HG03175 (cell line): ENCODE results near the gene LCN15.

Experiments
- ATAC-seq: cut with Tn5 transposase; IDR thresholded peaks from one replicate; pipeline ENCODE4 v1.9.1; 2021; ENCODE audit warnings: mild to moderate bottlenecking, moderate library complexity; ENCODE audit not compliant: unreplicated experiment

LCN15 gene

GRCh38 chr9:136741883-136742571 is 22.3 kb downstream of the LCN15 start:
- ATAC-seq: no peak

GRCh38 chr9:136740971-136741882 is 23.1 kb downstream of the LCN15 start:
- ATAC-seq: no peak

DNA sequence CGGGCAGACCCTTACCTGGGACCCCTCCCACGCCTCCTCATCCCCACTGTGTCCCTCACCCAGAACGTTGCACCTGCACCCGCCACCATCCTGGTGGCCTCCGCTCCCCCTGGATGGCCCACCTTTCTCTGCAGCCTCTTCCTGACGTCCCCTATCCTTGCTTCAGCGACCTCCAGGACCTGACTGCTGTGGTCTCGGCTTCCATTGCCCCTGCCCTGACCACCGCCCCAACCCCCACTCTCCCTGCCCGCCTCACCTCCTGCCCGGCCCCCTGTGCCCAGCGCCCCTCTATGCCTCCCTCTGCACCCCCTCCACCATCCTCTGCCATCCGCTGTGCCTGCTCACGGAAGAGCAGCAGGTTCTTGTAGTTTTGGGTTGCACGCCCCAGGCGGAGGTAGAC is 23.8 kb downstream of the LCN15 start:
- no peak for ATAC-seq

DNA sequence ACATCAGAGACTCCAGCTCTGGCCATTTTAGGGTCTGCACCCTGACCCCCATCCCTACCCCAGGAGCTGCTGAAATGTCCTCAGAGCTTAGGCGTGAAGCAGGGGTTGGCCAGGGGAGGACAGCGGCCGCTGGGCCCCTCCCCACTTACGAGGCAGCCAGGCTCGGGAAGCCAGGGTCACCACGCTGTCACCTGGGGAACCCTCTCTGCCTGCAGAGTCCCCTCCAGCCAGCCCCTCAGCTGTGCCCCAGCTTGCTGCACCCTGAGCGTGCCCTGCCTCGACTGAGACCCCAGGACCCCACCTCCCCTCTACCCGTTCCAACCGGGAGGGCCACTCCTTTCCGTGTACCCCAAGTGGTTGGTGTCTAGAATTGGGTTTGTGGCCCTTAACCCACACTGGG is 24.2 kb downstream of the LCN15 start:
- ATAC-seq: no peak

DNA sequence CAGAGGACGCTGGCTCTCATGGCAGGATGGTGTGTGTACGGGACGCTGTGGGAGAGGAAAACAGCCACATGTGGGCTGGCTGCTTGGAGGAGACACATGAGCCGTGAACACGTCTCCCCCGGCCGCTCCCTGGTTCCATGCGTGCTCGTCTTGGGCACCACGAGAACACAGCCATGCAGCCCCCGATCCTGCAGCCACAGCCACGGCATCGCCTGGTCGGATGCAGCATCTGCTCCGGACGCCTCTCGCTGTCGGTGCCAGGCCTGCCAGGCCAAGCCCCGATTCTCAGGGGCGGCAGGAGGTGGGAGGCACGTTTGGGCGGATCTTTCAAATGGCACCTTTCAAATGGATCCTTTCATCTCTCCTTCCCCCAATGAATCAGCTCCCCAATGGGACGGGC is 24.8 kb downstream of the LCN15 start:
- ATAC-seq: no peak

- no peak for ATAC-seq
Measured at GRCh38 chr9:136738960-136739359, 25.4 kb downstream of the LCN15 start.

DNA sequence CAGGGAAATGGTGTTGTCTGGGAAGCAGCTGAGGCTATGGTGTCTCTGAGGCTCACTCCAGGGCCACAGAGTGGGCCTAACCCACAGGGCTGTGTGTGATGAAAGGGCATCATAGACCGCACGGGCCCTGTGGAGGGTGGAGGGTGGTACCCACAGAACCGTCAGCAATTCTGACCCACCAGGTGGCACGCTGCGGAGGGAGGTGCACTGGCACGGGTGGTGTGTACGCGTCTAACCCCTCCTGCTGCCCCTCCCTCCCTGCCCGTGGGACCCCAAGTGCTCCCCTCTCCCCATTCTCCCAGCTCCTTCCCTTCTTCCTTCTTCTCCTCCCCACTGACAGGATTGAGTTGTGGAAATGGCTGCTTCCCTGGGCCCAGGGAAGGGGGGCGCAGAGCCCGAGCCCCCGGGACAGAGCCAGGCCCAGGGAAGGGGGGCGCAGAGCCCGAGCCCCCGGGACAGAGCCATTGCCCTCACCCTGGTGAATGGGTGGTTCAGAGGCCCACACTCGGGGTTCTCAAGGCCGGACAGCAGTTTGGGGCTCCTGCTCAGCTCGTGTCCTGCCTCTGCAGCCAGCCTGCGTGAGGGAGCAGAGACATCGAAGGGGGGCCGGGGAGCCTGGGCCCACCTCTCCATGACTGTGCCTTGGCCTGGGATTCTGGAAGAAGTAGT is 28.4 kb downstream of the LCN15 start:
- ATAC-seq: no peak

DNA sequence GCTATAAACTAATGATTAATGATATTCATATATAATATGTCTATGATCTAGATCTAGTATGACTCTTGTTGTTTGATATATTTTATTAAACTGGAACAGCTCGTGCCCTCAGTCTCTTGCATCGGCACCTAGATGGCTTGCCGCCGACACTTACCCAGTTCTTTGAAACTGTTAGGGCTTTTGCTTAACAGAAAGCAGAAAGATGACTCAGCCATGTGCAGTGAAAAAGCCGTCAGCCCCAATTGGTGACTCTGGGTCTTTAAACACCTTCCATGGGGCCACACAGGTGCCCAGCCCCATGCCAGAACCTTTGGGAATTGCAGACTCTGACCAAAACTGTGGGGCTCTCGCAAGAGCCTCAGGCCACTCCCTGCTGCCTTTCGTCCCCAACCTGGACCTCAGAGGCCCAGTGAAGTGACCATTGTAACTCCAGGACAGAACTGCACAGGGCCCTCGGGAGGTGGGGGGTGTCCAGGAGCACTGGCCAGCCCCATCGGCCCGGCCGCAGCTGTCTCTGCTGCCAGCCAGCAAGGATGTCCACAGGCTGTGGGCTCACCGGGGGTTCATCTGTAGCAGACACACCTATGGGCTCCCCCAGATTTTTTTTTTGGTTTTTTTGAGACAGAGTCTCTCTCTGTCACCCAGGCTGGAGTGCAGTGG is 29.4 kb downstream of the LCN15 start:
- ATAC-seq: no peak

- no peak for ATAC-seq
Measured at GRCh38 chr9:136733611-136734010, 30.7 kb downstream of the LCN15 start.

GRCh38 chr9:136732444-136733178 is 31.7 kb downstream of the LCN15 start:
- no peak for ATAC-seq

DNA sequence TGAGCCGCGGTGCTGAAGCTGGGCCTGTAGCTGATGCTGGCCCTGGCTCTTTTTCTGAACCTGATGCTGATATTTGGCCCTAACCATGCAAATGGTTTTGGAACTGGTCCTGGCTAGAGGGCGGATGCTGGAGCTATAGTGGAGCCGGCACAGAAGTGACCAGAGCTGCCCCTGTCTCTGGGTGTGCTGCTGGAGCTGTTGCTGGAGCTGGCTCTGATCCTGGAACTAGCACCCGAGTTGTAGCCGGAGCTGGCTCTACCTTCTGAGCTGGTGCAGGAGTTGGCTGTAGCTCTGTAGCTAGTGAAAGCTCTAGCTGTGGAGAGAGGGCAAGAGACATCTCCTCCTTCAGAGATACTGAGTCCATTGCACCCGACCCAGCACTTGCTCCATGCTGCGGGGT is 34.4 kb downstream of the LCN15 start:
- no peak for ATAC-seq

DNA sequence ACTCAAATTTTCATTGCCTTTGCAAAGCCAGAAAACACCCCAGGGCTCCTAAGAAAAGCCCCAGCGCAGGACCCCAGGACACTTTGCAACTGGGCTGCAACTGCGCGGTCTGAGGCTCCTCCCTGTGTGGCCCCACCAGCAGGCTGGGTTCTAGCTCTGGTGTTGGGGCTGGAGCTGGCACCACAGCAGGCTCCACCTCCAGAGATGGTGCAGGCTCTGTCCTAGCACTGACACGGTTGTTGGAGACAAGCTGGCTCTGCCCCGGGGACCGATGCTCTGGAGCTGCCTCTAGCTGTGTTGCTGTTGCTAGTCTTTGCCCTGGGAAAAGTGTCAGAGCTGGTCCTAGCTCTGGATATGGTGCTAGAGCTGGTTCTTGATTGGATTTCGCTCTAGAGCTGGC is 35.2 kb downstream of the LCN15 start:
- ATAC-seq: no peak

DNA sequence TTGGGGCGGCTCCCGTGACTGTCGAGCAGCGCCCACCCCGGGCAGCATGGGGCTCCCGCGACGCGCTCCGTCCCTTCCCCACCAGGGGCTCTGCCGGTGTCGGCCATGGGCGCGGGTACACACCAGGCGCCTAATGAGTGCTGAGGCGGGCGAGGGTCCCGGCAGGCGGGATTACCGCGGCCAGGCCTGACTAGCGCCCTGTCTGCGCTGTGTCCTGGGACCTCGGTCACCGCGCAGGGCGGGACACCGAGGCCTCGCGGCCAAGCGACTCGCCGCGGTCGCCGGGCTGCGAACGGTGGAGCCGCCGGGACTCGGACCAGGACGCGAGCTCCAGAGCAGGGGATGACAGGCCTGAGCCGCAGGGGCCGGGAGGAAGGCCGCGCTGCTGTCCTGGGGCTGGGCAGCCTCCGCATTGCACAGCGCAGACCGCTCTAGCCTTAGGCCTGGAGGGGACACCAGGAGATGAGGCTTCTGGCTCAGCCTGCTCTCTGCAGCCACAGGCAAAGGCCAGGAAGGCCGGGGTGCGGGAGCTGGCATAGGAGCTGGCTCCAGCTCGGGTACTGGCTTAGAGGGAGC is 35.7 kb downstream of the LCN15 start:
- ATAC-seq: peak; percentile 18

DNA sequence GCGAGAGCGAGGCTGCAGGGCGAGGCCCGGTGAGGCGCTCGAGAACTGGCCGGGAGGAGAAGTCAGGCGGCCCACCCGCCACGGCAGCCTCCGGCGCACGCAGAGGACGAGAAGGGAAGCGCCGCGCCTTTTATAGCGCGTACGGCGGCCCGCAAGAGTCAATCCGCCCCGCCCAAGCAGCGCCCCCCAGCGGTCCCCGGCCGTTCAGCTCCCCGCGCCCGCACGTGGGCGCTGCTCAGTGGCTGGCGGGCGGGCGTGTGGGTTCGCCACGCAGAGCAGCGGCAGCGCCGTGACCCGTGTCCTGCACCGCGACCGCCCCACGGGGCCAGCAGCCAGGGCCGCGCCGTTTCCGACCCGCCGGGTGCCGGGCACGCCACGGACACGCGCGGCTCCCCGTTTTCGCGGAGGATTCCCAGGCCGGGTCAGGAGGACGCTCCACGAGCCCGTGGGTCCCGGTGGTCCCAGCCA is 36.2 kb downstream of the LCN15 start:
- peak; percentile 75 for ATAC-seq

DNA sequence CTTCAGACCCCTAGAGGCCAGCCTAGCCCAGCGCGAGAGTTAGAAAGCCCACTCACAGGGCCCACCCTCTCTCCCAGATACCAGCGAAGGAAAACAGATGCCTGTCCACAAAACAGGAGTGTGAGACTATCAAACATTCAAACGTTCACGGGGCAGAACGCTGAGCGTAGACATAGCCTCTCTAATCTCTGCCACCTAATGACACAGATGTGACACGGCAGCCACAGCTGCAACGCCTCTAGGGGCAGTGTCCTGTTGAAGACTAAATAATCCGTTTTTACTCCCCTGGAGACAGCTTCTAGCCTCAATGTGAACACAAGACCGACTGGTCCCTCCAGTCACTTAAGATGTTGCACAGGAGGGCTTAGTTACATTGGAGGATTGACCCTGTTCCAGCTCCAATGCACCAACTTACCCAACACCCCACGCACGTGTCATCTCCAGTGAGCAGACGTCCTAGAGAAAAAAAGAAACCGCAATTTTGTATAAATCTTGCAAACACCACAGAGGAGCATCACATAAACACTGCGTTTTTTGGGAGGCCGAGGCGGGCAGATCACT is 37.6 kb downstream of the LCN15 start:
- no peak for ATAC-seq

- no peak for ATAC-seq
Measured at GRCh38 chr9:136726118-136726517, 38.2 kb downstream of the LCN15 start.

DNA sequence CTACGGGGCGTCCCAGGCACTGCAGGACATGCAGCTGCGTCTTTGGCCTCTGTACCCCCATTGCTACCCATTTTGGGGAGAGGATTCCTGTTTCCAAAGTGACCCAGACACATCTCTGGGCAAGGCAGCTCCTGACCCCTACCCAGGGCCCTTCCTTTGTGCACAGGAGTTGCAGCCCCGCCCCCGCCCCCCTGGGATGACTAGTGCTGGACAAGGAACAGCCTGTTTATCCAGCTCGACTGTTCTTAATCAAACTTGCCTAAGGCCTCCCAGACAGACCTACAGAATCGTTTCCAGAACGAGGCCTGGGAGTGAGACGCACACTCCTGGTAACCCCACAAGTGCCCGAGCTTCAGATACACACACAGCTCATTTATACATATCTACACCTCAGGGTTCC is 38.7 kb downstream of the LCN15 start:
- ATAC-seq: no peak

GRCh38 chr9:136724772-136725171 is 39.5 kb downstream of the LCN15 start:
- ATAC-seq: no peak

- no peak for ATAC-seq
Measured at GRCh38 chr9:136723989-136724388, 40.3 kb downstream of the LCN15 start.
